ENCODE measurements around the gene SH3BP5.

The SH3BP5 gene

DNA sequence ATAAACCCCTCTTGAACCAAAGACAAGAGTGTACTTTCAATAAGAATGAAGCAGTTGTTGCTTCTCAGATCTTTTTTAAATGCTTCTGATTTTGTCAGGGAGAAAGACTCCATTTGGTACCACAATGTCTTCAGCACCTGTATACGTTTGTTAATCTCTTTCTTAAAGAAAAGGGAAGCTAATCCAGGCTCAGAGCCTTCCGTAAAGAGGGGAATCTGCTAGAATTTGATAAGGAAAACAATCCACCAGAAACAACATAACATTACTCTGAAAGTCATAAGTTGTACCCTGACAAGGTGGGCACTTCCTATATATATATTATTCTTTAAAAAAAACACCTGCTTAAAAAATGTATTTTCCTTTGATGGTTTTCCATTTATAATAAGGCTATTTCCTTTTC is 19.8 kb downstream of the SH3BP5 start:
- CTCF ChIA-PET: interaction anchor here (0.7 kb wide), 1 partner anchor 12 kb away, joined by 3 read pairs; no protein-coding TSS in a partner anchor
- no peak for DNase-seq (ENCODE audit: low spot score)
- POLR2A ChIA-PET (ENCODE audit: low non-redundant PET): no interaction called here
- TF ChIP-seq, protein P1, sequence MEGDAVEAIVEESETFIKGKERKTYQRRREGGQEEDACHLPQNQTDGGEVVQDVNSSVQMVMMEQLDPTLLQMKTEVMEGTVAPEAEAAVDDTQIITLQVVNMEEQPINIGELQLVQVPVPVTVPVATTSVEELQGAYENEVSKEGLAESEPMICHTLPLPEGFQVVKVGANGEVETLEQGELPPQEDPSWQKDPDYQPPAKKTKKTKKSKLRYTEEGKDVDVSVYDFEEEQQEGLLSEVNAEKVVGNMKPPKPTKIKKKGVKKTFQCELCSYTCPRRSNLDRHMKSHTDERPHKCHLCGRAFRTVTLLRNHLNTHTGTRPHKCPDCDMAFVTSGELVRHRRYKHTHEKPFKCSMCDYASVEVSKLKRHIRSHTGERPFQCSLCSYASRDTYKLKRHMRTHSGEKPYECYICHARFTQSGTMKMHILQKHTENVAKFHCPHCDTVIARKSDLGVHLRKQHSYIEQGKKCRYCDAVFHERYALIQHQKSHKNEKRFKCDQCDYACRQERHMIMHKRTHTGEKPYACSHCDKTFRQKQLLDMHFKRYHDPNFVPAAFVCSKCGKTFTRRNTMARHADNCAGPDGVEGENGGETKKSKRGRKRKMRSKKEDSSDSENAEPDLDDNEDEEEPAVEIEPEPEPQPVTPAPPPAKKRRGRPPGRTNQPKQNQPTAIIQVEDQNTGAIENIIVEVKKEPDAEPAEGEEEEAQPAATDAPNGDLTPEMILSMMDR (conservative IDR thresholded peaks at IDR 0.05; ENCODE audit: low read depth): no peak
- H3K27ac ChIP-seq: no peak overlapping the region

DNA sequence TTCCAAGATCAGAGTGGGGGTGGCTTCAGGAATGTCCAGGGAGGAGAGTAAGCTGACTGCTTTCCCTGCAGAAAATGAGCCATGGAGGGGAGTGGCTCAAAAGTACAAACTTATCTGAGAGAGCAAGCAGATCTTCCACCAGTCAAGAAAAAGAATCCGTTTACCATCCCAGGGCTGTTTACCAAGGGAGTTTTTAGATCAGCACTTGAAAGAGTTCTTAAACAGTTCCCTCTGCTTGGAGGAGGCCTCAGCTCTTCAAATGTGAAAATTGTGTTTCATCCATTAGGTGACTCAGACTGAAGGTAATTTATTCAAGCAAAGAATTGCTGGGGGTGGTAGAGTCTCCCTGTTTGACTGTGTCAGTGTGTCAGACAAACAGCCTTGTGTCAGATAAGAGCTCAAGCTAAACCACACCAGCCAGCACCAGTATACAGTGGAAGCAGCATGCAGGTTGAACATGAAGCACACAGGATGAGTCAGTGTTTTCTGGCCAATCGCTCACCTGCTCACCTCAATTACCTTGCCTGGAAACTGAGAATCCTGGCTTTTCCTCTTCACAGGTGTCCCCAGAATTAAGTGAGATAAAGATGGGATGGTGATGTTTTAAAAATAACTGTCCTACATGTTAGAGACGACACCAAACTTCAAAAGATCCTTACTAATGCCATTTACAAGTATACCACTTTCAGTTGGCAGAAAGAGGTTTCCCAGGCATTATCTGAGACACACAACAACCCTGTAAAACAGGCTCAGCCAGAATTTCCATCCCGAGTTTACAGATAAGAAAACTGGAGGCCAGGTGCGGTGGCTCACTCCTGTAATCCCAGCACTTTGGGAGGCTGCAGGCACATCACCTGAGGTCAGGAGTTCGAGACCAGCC is 21.7 kb downstream of the SH3BP5 start:
- H3K27ac ChIP-seq: no peak overlapping the region
- no peak for DNase-seq (ENCODE audit: low spot score)
- ChIA-PET CTCF (interaction anchor here (0.6 to 0.7 kb wide), 3 partner anchors 20 to 203 kb away, joined by 4 to 8 read pairs (median 4); no protein-coding TSS in a partner anchor), POLR2A (ENCODE audit: low non-redundant PET) (no interaction called here)
- TF ChIP-seq, protein P1 (conservative IDR thresholded peaks at IDR 0.05; ENCODE audit: low read depth): no peak

DNA sequence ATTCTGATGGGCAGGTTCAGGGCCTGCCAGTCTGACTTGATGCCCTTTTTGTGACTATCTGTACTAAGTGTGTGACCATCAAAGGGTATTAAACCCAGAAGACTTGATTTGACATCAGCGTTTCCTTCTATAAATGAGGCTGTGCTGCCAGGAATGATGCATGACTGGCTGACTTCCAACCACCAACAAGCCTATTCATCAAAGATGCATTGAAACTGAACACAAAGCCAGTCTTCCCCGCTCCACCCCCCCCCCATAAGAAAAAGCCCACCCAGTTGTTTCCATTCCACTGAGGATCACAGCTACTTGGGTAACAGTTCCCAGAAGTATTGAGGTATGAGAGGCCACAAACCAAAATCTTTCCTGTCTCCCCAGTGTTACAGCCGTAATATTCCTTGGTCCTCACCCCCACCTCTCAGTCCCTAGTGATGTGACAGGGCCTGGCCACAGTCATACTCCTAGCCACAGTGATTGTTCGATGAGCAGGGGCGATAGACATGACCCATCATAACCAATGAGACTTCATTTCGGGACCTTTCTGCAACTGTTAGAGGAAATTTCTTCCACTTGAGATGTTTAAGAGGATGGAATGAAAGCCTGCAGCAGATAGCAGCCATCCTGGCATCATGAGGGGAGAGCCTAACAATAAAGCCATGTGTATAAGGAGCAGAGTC is 22.6 kb downstream of the SH3BP5 start:
- TF ChIP-seq, protein P1 (conservative IDR thresholded peaks at IDR 0.05; ENCODE audit: low read depth): no peak
- no peak for DNase-seq (ENCODE audit: low spot score)
- POLR2A ChIA-PET (ENCODE audit: low non-redundant PET): no interaction called here
- no peak overlapping the region for H3K27ac ChIP-seq
- CTCF ChIA-PET: interaction anchor here (0.6 kb wide), 2 partner anchors 21 to 48 kb away, joined by 4 to 8 read pairs; no protein-coding TSS in a partner anchor

DNA sequence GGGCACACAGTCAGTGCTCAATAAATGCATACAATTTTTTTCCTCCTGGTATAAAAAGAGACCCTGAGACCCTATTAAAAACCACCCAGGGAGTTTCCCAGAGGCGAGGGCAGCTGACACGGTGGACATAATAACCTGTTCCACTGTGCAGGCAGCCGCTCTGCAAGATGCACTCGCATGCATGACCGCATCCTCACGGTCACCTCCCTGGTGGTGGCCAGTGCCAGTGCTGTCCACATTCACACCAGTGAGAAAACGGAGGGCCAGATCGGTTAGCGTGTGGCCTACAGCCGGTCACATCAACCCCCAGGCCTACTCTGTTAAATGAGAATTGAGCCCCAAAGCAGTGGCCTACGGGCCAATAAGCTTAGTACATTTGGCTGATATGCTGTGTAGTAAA is 24.8 kb downstream of the SH3BP5 start:
- TF ChIP-seq, protein P1 (conservative IDR thresholded peaks at IDR 0.05; ENCODE audit: low read depth): no peak
- ChIA-PET CTCF (no interaction called here), POLR2A (ENCODE audit: low non-redundant PET) (no interaction called here)
- H3K27ac ChIP-seq: no peak overlapping the region
- no peak for DNase-seq (ENCODE audit: low spot score)

- no peak overlapping the region for H3K27ac ChIP-seq
- ChIA-PET POLR2A (ENCODE audit: low non-redundant PET) (no interaction called here), CTCF (interaction anchor here (1.1 kb wide), 1 partner anchor 39 kb away, joined by 3 read pairs; no protein-coding TSS in a partner anchor)
- TF ChIP-seq, protein P1 (conservative IDR thresholded peaks at IDR 0.05; ENCODE audit: low read depth): no peak
- DNase-seq (ENCODE audit: low spot score): no peak
These were observed 25.4 kb downstream of the SH3BP5 start for GRCh38 chr3:15306979-15307359.

GRCh38 chr3:15305359-15305844 is 27.0 kb downstream of the SH3BP5 start:
- CTCF ChIA-PET: interaction anchor here (0.7 kb wide), 1 partner anchor 59 kb away, joined by 3 read pairs; no protein-coding TSS in a partner anchor
- no peak for DNase-seq (ENCODE audit: low spot score)
- H3K27ac ChIP-seq: no peak overlapping the region
- TF ChIP-seq, protein P1 (conservative IDR thresholded peaks at IDR 0.05; ENCODE audit: low read depth): 0 out of 2 replicates have a peak, but pooled peaks have one; percentile 17
- POLR2A ChIA-PET (ENCODE audit: low non-redundant PET): no interaction called here
